Measurements from ENCODE around the gene PYGL. TPM values are rescaled to one million over a fixed set of nuclear protein-coding genes. Genes with fewer than 3 reads are reported as not detected.

The PYGL gene
- total RNA-seq, 1 donor from 2014 or later = 63.0 TPM

DNA sequence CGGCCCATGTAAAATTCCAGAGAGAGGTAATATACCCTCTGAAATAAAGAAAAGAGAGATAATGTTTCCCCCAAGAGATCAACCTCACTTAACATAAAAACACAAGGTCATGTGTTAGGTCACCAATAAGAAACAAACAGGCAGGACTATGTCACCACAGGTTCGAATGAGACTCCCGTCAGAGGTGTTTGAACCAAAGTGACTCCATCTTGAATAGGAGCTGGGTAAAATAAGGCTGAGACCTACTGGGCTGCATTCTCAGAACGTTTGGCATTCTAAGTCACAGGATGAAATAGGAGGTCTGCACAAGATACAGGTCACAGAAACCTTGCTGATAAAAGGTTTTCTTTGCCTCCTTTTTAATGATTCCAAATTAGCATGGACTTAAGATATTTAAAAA lies 6.5 kb downstream of the PYGL start:
- DNase-seq (ENCODE audit: low spot score) = no peak
- Histone ChIP-seq H3F3A (ENCODE audit: low read depth) (peaks cover 8% of the 10 kb centered on the region), H4K20me1 (ENCODE audit: low read depth) (no peaks in the 10 kb centered on the region), H3K27ac (no peak overlapping the region), H3K4me3 (no peak overlapping the region), H2AFZ (replicated peaks) (no peak overlapping the region), H3K27me3 (no peaks in the 10 kb centered on the region), H3K9ac (no peak overlapping the region), H3K4me1 (peaks cover 6% of the 10 kb centered on the region), H3K36me3 (peaks cover 7% of the 10 kb centered on the region), H3K9me3 (ENCODE audit: low read depth) (no peaks in the 10 kb centered on the region), H3K79me2 (ENCODE audit: low read depth) (peaks cover 3% of the 10 kb centered on the region), H3K4me2 (no peak overlapping the region)
- TF ChIP-seq EZH2 (IDR thresholded peaks at IDR 0.05) = no peak
- no peak for TF ChIP-seq EZH2phosphoT487 (IDR thresholded peaks at IDR 0.05)
- Mint-ChIP-seq H3K36me3 (peaks cover 5% of the 10 kb centered on the region), H3K27me3 (ENCODE audit: insufficient read depth, low read depth) (peaks cover 4% of the 10 kb centered on the region), H3K4me3 (no peak overlapping the region), H3K4me1 (peaks cover 5% of the 10 kb centered on the region), H3K9me3 (no peaks in the 10 kb centered on the region), H3K27ac (no peak overlapping the region)

DNA sequence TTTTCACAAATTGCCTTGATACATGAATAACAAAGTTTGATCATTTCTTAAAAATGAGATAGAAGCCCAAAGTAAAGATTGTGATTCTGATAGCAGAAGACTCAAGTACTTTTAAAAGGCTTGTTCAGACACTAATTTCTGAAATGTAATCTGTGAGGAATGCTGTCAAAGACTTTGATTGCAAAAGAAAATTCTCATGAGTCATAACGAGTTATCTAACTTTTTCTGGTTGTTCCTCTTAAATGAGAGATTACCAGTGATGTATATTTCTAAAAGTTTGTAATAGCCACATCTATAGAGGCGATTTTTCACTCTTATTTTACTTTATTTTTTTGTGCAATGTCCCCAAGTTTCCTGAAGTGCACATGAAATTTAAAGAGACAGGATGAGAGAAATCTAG lies 7.0 kb downstream of the PYGL start:
- TF ChIP-seq EZH2phosphoT487 (IDR thresholded peaks at IDR 0.05) (no peak), EZH2 (IDR thresholded peaks at IDR 0.05) (no peak)
- TF ChIP-seq, protein P1, sequence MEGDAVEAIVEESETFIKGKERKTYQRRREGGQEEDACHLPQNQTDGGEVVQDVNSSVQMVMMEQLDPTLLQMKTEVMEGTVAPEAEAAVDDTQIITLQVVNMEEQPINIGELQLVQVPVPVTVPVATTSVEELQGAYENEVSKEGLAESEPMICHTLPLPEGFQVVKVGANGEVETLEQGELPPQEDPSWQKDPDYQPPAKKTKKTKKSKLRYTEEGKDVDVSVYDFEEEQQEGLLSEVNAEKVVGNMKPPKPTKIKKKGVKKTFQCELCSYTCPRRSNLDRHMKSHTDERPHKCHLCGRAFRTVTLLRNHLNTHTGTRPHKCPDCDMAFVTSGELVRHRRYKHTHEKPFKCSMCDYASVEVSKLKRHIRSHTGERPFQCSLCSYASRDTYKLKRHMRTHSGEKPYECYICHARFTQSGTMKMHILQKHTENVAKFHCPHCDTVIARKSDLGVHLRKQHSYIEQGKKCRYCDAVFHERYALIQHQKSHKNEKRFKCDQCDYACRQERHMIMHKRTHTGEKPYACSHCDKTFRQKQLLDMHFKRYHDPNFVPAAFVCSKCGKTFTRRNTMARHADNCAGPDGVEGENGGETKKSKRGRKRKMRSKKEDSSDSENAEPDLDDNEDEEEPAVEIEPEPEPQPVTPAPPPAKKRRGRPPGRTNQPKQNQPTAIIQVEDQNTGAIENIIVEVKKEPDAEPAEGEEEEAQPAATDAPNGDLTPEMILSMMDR (IDR thresholded peaks at IDR 0.05) = no peak
- Mint-ChIP-seq H3K9me3 (no peaks in the 10 kb centered on the region), H3K36me3 (peaks cover 5% of the 10 kb centered on the region), H3K27me3 (ENCODE audit: insufficient read depth, low read depth) (peaks cover 4% of the 10 kb centered on the region), H3K4me1 (peaks cover 8% of the 10 kb centered on the region), H3K4me3 (no peak overlapping the region), H3K27ac (no peak overlapping the region)
- Histone ChIP-seq H3K4me3 (no peak overlapping the region), H3K9me3 (ENCODE audit: low read depth) (no peaks in the 10 kb centered on the region), H3K27me3 (no peaks in the 10 kb centered on the region), H3K9ac (no peak overlapping the region), H2AFZ (replicated peaks) (no peak overlapping the region), H3K79me2 (ENCODE audit: low read depth) (peaks cover under 1% of the 10 kb centered on the region), H3K36me3 (peaks cover 7% of the 10 kb centered on the region), H4K20me1 (ENCODE audit: low read depth) (no peaks in the 10 kb centered on the region), H3F3A (ENCODE audit: low read depth) (peaks cover 7% of the 10 kb centered on the region), H3K4me2 (no peak overlapping the region), H3K27ac (no peak overlapping the region), H3K4me1 (peaks cover 10% of the 10 kb centered on the region)
- DNase-seq (ENCODE audit: low spot score) = no peak

DNA sequence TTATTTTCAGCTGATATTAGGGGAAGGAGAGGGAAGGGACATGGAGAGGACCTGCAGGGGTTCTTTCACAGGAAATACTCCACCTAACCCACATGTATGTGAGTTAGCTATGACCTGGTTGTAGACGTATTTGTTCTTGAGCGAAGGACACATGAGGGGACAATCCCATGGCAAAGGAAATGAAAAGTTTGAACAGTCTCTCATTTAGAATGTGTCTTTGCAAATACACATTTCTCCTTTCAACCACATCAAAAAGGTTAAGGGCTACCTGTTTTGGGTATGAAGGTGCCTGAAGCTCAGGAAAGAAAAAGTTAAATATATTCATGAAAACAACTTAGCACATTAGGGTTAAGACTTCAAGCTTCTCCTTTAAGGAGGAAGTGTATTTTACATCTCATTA lies 7.4 kb downstream of the PYGL start:
- Mint-ChIP-seq H3K27ac (no peak overlapping the region), H3K36me3 (peaks cover 3% of the 10 kb centered on the region), H3K4me1 (peaks cover 10% of the 10 kb centered on the region), H3K4me3 (no peak overlapping the region), H3K27me3 (ENCODE audit: insufficient read depth, low read depth) (peaks cover 4% of the 10 kb centered on the region), H3K9me3 (no peaks in the 10 kb centered on the region)
- H3K9me3 ChIP-seq (ENCODE audit: low read depth) = no peaks in the 10 kb centered on the region
- no peak overlapping the region for H2AFZ ChIP-seq (replicated peaks)
- peaks cover 7% of the 10 kb centered on the region for H3K36me3 ChIP-seq
- no peak overlapping the region for H3K9ac ChIP-seq
- no peak overlapping the region for H3K4me3 ChIP-seq
- no peak overlapping the region for H3K27ac ChIP-seq
- DNase-seq (ENCODE audit: low spot score) = no peak
- H3K79me2 ChIP-seq (ENCODE audit: low read depth) = no peaks in the 10 kb centered on the region
- H3K4me2 ChIP-seq = no peak overlapping the region
- peaks cover 7% of the 10 kb centered on the region for H3F3A ChIP-seq (ENCODE audit: low read depth)
- no peak for TF ChIP-seq EZH2phosphoT487 (IDR thresholded peaks at IDR 0.05)
- no peak for TF ChIP-seq EZH2 (IDR thresholded peaks at IDR 0.05)
- TF ChIP-seq, protein P1 (IDR thresholded peaks at IDR 0.05) = no peak
- H4K20me1 ChIP-seq (ENCODE audit: low read depth) = no peaks in the 10 kb centered on the region
- H3K27me3 ChIP-seq = no peaks in the 10 kb centered on the region
- peaks cover 10% of the 10 kb centered on the region for H3K4me1 ChIP-seq

GRCh38 chr14:50936016-50936340 lies 8.3 kb downstream of the PYGL start:
- Histone ChIP-seq H3K9me3 (ENCODE audit: low read depth) (no peaks in the 10 kb centered on the region), H3K4me1 (peaks cover 10% of the 10 kb centered on the region), H3K9ac (no peak overlapping the region), H2AFZ (replicated peaks) (no peak overlapping the region), H3F3A (ENCODE audit: low read depth) (peaks cover 7% of the 10 kb centered on the region), H3K79me2 (ENCODE audit: low read depth) (no peaks in the 10 kb centered on the region), H3K27me3 (no peaks in the 10 kb centered on the region), H3K27ac (no peak overlapping the region), H3K4me2 (no peak overlapping the region), H4K20me1 (ENCODE audit: low read depth) (no peaks in the 10 kb centered on the region), H3K4me3 (no peak overlapping the region), H3K36me3 (peaks cover 7% of the 10 kb centered on the region)
- peaks cover 2% of the 10 kb centered on the region for H3K36me3 Mint-ChIP-seq
- H3K4me3 Mint-ChIP-seq = no peak overlapping the region
- peaks cover 2% of the 10 kb centered on the region for H3K27me3 Mint-ChIP-seq (ENCODE audit: insufficient read depth, low read depth)
- H3K9me3 Mint-ChIP-seq = no peaks in the 10 kb centered on the region
- no peak for DNase-seq (ENCODE audit: low spot score)
- H3K4me1 Mint-ChIP-seq = peaks cover 13% of the 10 kb centered on the region
- no peak overlapping the region for H3K27ac Mint-ChIP-seq
- no peak for TF ChIP-seq EZH2 (IDR thresholded peaks at IDR 0.05)
- TF ChIP-seq, protein P1 (IDR thresholded peaks at IDR 0.05) = no peak
- TF ChIP-seq EZH2phosphoT487 (IDR thresholded peaks at IDR 0.05) = no peak

Data from neural progenitor cell (in vitro differentiated cells).